Mesenchymal stem cell (in vitro differentiated cells and primary cell): ENCODE results near the gene DGAT2.

ENCODE experiments used
- DNase-seq: peaks from one replicate; pipeline ENCODE4 v3.0.0-alpha.2; 2013
- H2AFZ ChIP-seq: one replicate; pipeline ENCODE4 v1.6.1; 2013; ENCODE audit warnings: low read depth, mild to moderate bottlenecking, control low read depth, inconsistent platforms, low read length, moderate library complexity
- H2AK5ac ChIP-seq: 2 replicates; pipeline ENCODE4 v1.6.1; 2013; ENCODE audit warnings: low read length, moderate library complexity, mild to moderate bottlenecking, inconsistent platforms; ENCODE audit not compliant: severe bottlenecking
- H2BK120ac ChIP-seq: one replicate; pipeline ENCODE4 v1.6.1; 2013; ENCODE audit warnings: low read depth, mild to moderate bottlenecking, inconsistent platforms, low read length, moderate library complexity
- H2BK12ac ChIP-seq, 2 experiments: one replicate each; pipeline ENCODE4 v1.6.1; 2013; ENCODE audit warnings: inconsistent platforms in 2 of 2, low read length in 2 of 2, mild to moderate bottlenecking in 2 of 2, moderate library complexity in 2 of 2, control low read depth in 1 of 2
- H2BK15ac ChIP-seq: one replicate; pipeline ENCODE4 v1.6.1; 2013; ENCODE audit warnings: mild to moderate bottlenecking, low read depth, inconsistent platforms; ENCODE audit not compliant: poor library complexity, severe bottlenecking
- H2BK5ac ChIP-seq: 2 replicates; pipeline ENCODE4 v1.6.1; 2013; ENCODE audit warnings: low read depth, mild to moderate bottlenecking, low read length, control low read depth, inconsistent platforms; ENCODE audit not compliant: poor library complexity, severe bottlenecking
- H3K14ac ChIP-seq, 2 experiments: one replicate each; pipeline ENCODE4 v1.6.1; 2013; ENCODE audit warnings: inconsistent platforms in 2 of 2, low read length in 2 of 2, control low read depth in 1 of 2, mild to moderate bottlenecking in 1 of 2, moderate library complexity in 1 of 2
- H3K18ac ChIP-seq, 2 experiments: one replicate each; pipeline ENCODE4 v1.6.1; 2013; ENCODE audit warnings: inconsistent platforms in 2 of 2, low read length in 2 of 2, control low read depth in 1 of 2, low read depth in 1 of 2, mild to moderate bottlenecking in 1 of 2
- H3K23ac ChIP-seq, 2 experiments: one replicate each; pipeline ENCODE4 v1.6.1; 2013; ENCODE audit warnings: inconsistent platforms in 2 of 2, low read length in 2 of 2, mild to moderate bottlenecking in 2 of 2, moderate library complexity in 2 of 2, control low read depth in 1 of 2
- H3K27ac ChIP-seq: 2 replicates; pipeline ENCODE4 v1.5.1; 2013; ENCODE audit warnings: mild to moderate bottlenecking, moderate library complexity, low read length, control low read depth, inconsistent platforms; ENCODE audit not compliant: poor library complexity, severe bottlenecking
- H3K27me3 ChIP-seq, 2 experiments: 2 replicates each; pipeline versions ENCODE4 v1.6.1 to v1.7.0; 2013; ENCODE audit warnings: low read length in 2 of 2, mild to moderate bottlenecking in 2 of 2, moderate library complexity in 2 of 2, control low read depth in 1 of 2, inconsistent platforms in 1 of 2; ENCODE audit not compliant: control insufficient read depth in 1 of 2, insufficient read depth in 1 of 2
- H3K36me3 ChIP-seq, 2 experiments: 2 replicates each; pipeline versions ENCODE4 v1.6.1 to v1.7.0; 2013; ENCODE audit warnings: low read length in 2 of 2, control low read depth in 1 of 2, inconsistent platforms in 1 of 2, low read depth in 1 of 2, mild to moderate bottlenecking in 1 of 2; ENCODE audit not compliant: insufficient read depth in 2 of 2, control insufficient read depth in 1 of 2
- H3K4ac ChIP-seq, 2 experiments: one replicate each; pipeline ENCODE4 v1.6.1; 2013; ENCODE audit warnings: inconsistent platforms in 2 of 2, low read length in 2 of 2, mild to moderate bottlenecking in 2 of 2, moderate library complexity in 2 of 2, control low read depth in 1 of 2, low read depth in 1 of 2
- H3K4me1 ChIP-seq: 2 replicates; pipeline ENCODE4 v1.6.1; 2013; ENCODE audit warnings: low read depth, low read length, control low read depth; ENCODE audit not compliant: control insufficient read depth, insufficient read depth
- H3K4me2 ChIP-seq: 2 replicates; pipeline ENCODE4 v1.6.1; 2013; ENCODE audit warnings: low read length, mild to moderate bottlenecking, inconsistent platforms; ENCODE audit not compliant: poor library complexity, severe bottlenecking
- H3K4me3 ChIP-seq, 2 experiments: 2 replicates each; pipeline versions ENCODE4 v1.5.1 to v1.7.0; 2013; ENCODE audit warnings: low read length in 2 of 2, mild to moderate bottlenecking in 2 of 2, control low read depth in 1 of 2, low read depth in 1 of 2; ENCODE audit not compliant: insufficient read depth in 1 of 2
- H3K79me1 ChIP-seq: replicated peaks from 2 replicates; pipeline ENCODE4 v1.6.1; 2013; ENCODE audit warnings: mild to moderate bottlenecking, control low read depth, low read length, inconsistent platforms; ENCODE audit not compliant: poor library complexity, severe bottlenecking
- H3K9ac ChIP-seq: 2 replicates; pipeline ENCODE4 v1.7.0; 2013; ENCODE audit warnings: mild to moderate bottlenecking, low read length, moderate library complexity
- H3K9me3 ChIP-seq: 2 replicates; pipeline ENCODE4 v1.7.0; 2013; ENCODE audit warnings: mild to moderate bottlenecking, low read length; ENCODE audit not compliant: control insufficient read depth
- H4K8ac ChIP-seq: one replicate; pipeline ENCODE4 v1.6.1; 2013; ENCODE audit warnings: inconsistent platforms, mild to moderate bottlenecking, low read length, moderate library complexity
- H4K91ac ChIP-seq: one replicate; pipeline ENCODE4 v1.6.1; 2013; ENCODE audit warnings: mild to moderate bottlenecking, low read length, inconsistent platforms
- WGBS: methylation state at CpG from one replicate; pipeline ENCODE4 v1.1.7; 2013; ENCODE audit warnings: mixed read lengths; 5-methylcytosine and 5-hydroxymethylcytosine counted together

The DGAT2 gene

GRCh38 chr11:75731095-75731494, 37.5 kb upstream of the DGAT2 start:
- 94% methylated on average over 5 of the region's 5 CpGs for WGBS
- H3K14ac ChIP-seq = no peak overlapping the region

DNA sequence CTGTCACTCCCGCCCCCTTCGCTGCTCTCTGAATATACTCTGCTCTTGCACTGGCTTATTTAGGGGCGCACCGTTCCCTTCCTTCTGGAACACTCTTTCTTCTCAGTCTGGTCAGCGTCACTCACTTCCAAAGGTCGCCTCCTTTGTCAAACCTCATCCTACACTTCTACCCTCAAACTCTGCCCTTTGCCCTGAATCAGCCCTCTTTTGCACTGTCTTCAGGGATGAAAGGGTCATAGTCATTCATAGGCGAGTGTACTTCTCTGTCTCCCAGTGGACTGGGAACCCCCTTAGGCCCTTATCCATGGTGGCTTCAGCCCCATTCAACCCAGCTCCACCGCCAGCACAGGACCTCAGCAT, 35.5 kb upstream of the DGAT2 start:
- no peak overlapping the region for H3K4ac ChIP-seq
- no peak overlapping the region for H2BK12ac ChIP-seq
- H3K36me3 ChIP-seq = no peaks in the 10 kb centered on the region
- no peak overlapping the region for H3K4me2 ChIP-seq
- H4K8ac ChIP-seq = no peak overlapping the region
- H3K27ac ChIP-seq = no peak overlapping the region
- H3K4me1 ChIP-seq = no peaks in the 10 kb centered on the region
- no peak overlapping the region for H3K23ac ChIP-seq
- H2BK5ac ChIP-seq = no peak overlapping the region
- H2BK15ac ChIP-seq = no peak overlapping the region
- 95% methylated on average over 7 of the region's 8 CpGs for WGBS
- no peaks in the 10 kb centered on the region for H3K79me1 ChIP-seq
- no peak overlapping the region for H3K14ac ChIP-seq
- H2AK5ac ChIP-seq = no peak overlapping the region
- no peak overlapping the region for H4K91ac ChIP-seq
- peaks cover 0 to 36% of the 10 kb centered on the region in 2 experiments for H3K27me3 ChIP-seq
- H3K9me3 ChIP-seq = no peaks in the 10 kb centered on the region
- no peak overlapping the region for H3K4me3 ChIP-seq
- H3K18ac ChIP-seq = no peak overlapping the region
- DNase-seq = no peak
- H2BK120ac ChIP-seq = no peak overlapping the region
- H2AFZ ChIP-seq = no peak overlapping the region
- H3K9ac ChIP-seq = no peak overlapping the region

More at GRCh38 chr11:75731095-75731494, 37.5 kb upstream of the DGAT2 start:
- Histone ChIP-seq H3K27me3 (peaks cover 0 to 32% of the 10 kb centered on the region in 2 experiments), H3K9ac (no peak overlapping the region), H3K23ac (no peak overlapping the region), H3K4me3 (no peak overlapping the region), H3K36me3 (no peaks in the 10 kb centered on the region), H2BK15ac (no peak overlapping the region), H3K4me2 (no peak overlapping the region), H2BK5ac (no peak overlapping the region), H3K9me3 (no peaks in the 10 kb centered on the region), H2BK12ac (no peak overlapping the region), H3K27ac (no peak overlapping the region), H2AFZ (no peak overlapping the region), H3K4me1 (no peaks in the 10 kb centered on the region), H3K18ac (no peak overlapping the region), H4K91ac (no peak overlapping the region), H2BK120ac (no peak overlapping the region), H4K8ac (no peak overlapping the region), H3K4ac (no peak overlapping the region), H2AK5ac (no peak overlapping the region), H3K79me1 (no peaks in the 10 kb centered on the region)
- DNase-seq = no peak

DNA sequence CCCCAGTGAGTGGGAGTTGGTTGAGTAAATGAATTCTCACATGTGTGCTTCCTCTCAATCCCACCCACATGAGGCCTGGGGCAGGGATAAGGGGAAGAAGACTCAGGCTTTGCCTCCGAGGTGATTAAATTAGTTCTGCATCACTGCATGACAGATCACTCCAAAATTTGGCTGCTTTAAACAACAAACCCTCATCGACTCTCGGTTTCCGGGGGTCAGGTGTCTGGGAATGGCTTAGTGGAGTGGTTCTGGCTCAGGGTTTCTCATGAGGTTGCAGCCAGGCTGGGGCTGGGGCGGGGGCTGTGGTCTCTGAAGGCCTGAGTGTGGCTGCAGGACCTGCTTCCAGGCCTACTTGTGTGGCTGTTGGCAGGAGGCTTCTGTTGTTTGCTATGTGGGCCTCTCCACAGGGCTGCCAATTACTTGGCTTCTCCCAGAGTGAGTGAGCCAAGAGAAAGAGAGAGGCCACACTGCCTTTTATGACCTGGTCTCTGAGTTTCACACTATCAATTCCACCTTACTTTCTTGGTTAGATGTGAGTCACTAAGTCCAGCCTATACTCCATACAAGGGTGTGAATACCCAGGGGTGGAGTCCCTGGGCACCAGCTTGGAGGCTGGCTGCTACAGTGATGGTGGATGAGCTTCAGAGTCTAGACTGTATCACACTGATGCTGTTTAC, 35.0 kb upstream of the DGAT2 start:
- no peaks in the 10 kb centered on the region for H3K79me1 ChIP-seq
- no peak overlapping the region for H3K18ac ChIP-seq
- no peak overlapping the region for H2BK12ac ChIP-seq
- H4K91ac ChIP-seq = no peak overlapping the region
- H3K4me2 ChIP-seq = no peak overlapping the region
- H4K8ac ChIP-seq = no peak overlapping the region
- H3K36me3 ChIP-seq = no peaks in the 10 kb centered on the region
- no peak for DNase-seq
- no peak overlapping the region for H2BK15ac ChIP-seq
- H3K4ac ChIP-seq = no peak overlapping the region
- WGBS = 78% methylated on average over 4 of the region's 5 CpGs
- H3K27me3 ChIP-seq = peaks cover 0 to 36% of the 10 kb centered on the region in 2 experiments
- no peak overlapping the region for H2BK120ac ChIP-seq
- H3K14ac ChIP-seq = no peak overlapping the region
- H3K4me3 ChIP-seq = no peak overlapping the region
- H2AK5ac ChIP-seq = no peak overlapping the region
- no peak overlapping the region for H3K9ac ChIP-seq
- no peak overlapping the region for H2BK5ac ChIP-seq
- H3K9me3 ChIP-seq = no peaks in the 10 kb centered on the region
- H3K23ac ChIP-seq = no peak overlapping the region
- no peaks in the 10 kb centered on the region for H3K4me1 ChIP-seq
- H2AFZ ChIP-seq = no peak overlapping the region
- H3K27ac ChIP-seq = no peak overlapping the region

- Histone ChIP-seq H3K14ac (peak overlapping the region in 1 of 2 experiments; percentile 35), H3K4ac (no peak overlapping the region), H3K9ac (no peak overlapping the region), H3K9me3 (no peaks in the 10 kb centered on the region), H2AFZ (no peak overlapping the region), H3K36me3 (no peaks in the 10 kb centered on the region), H3K27me3 (peaks cover 0 to 41% of the 10 kb centered on the region in 2 experiments), H3K4me2 (no peak overlapping the region), H2BK15ac (no peak overlapping the region), H2BK5ac (no peak overlapping the region), H2BK120ac (no peak overlapping the region), H3K4me1 (no peaks in the 10 kb centered on the region), H4K91ac (no peak overlapping the region), H2BK12ac (no peak overlapping the region), H3K27ac (no peak overlapping the region), H3K4me3 (no peak overlapping the region), H3K79me1 (no peaks in the 10 kb centered on the region), H4K8ac (no peak overlapping the region), H2AK5ac (no peak overlapping the region), H3K23ac (no peak overlapping the region), H3K18ac (no peak overlapping the region)
- DNase-seq = no peak
- WGBS = 67% methylated on average over 4 of the region's 5 CpGs
Measured at GRCh38 chr11:75734491-75735180, 33.9 kb upstream of the DGAT2 start.
